HCT116 (cell line): ENCODE results near the gene P4HB. TPM values are rescaled to one million over a fixed set of nuclear protein-coding genes. Genes with fewer than 3 reads are reported as not detected.

Source experiments
- ATAC-seq: fragments of 200-7000 bp; cut with Tn5 transposase; 2 replicates; pipeline ENCODE4 v1.9.1; 2020; ENCODE audit warnings: mild to moderate bottlenecking, moderate library complexity
- BruUV-seq: library from RNA; stranded (reverse); fragments of 400-500 nt; replicated peaks from 2 replicates; lab custom pipeline; 2021; lab: Mats Ljungman, UMichigan
- CTCF ChIA-PET: fragments of 300-600 bp; sonication (Branson Sonifier 250); formaldehyde crosslinking; loops from one replicate; lab custom pipeline; 2021; ENCODE audit warnings: antibody characterized with exemption; lab: Charles Lee
- POLR2A ChIA-PET: fragments of 300-600, 350-600 bp; sonication (Branson Sonifier 250); formaldehyde crosslinking; loops from one replicate; lab custom pipeline; 2021; ENCODE audit warnings: antibody characterized with exemption; lab: Charles Lee
- RAD21 ChIA-PET, 2 experiments: fragments of 300-600 bp; sonication (Branson Sonifier 250); formaldehyde crosslinking; loops; one replicate each; lab custom pipeline; 2023; ENCODE audit warnings: low total read pairs in 2 of 2; ENCODE audit not compliant: uncharacterized antibody in 2 of 2, unreplicated experiment in 2 of 2, low non-redundant PET in 1 of 2; lab: Charles Lee
- DNase-seq: peaks from one replicate; pipeline ENCODE4 v3.0.0-alpha.2; 2010; ENCODE audit warnings: low read depth, low spot score
- H2AFZ ChIP-seq: fragments of 200-600 bp; shearing (Covaris generic), sonication (generic); 2 replicates; pipeline ENCODE4 v1.6.1; 2017; ENCODE audit warnings: low read depth, mixed run types, mixed read lengths, antibody characterized with exemption, low read length; ENCODE audit not compliant: poor library complexity, severe bottlenecking
- H3K27ac ChIP-seq: 2 replicates; pipeline ENCODE4 v1.5.1; 2012; ENCODE audit warnings: low read depth, low read length
- H3K27me3 ChIP-seq: fragments of 200-600 bp; sonication (generic); 2 replicates; pipeline ENCODE4 v1.6.1; 2016; ENCODE audit warnings: mixed run types, low read length, mixed read lengths; ENCODE audit not compliant: insufficient read depth
- H3K36me3 ChIP-seq, 2 experiments: fragments of 200-500 bp in 1 of 2; fragments of 200-600 bp in 1 of 2; sonication (Bioruptor generic) in 1 of 2; sonication (generic) in 1 of 2; 2 replicates each; pipeline versions ENCODE4 v1.5.1 to v1.6.1; 2014 to 2016; ENCODE audit warnings: low read length in 2 of 2, inconsistent platforms in 1 of 2, mixed read lengths in 1 of 2, mixed run types in 1 of 2; ENCODE audit not compliant: insufficient read depth in 2 of 2, control insufficient read depth in 1 of 2
- H3K4me1 ChIP-seq, 2 experiments: fragments of 200-600 bp in 1 of 2; sonication (generic) in 1 of 2; 2 replicates each; pipeline versions ENCODE4 v1.5.1 to v1.6.1; 2012 to 2017; ENCODE audit warnings: low read length in 2 of 2, inconsistent platforms in 1 of 2, mild to moderate bottlenecking in 1 of 2, mixed read lengths in 1 of 2, mixed run types in 1 of 2, moderate library complexity in 1 of 2; ENCODE audit not compliant: insufficient read depth in 2 of 2, control insufficient read depth in 1 of 2
- H3K4me2 ChIP-seq: fragments of 200-600 bp; sonication (generic); 2 replicates; pipeline ENCODE4 v1.6.1; 2017; ENCODE audit warnings: mixed run types, low read length, mixed read lengths
- H3K4me3 ChIP-seq, 2 experiments: fragments of 200-600 bp in 1 of 2; sonication (generic) in 1 of 2; replicated peaks in 1 of 2; 2 replicates each; pipeline ENCODE4 v1.5.1; 2011 to 2016; ENCODE audit warnings: low read length in 2 of 2, control low read depth in 1 of 2, low read depth in 1 of 2, mild to moderate bottlenecking in 1 of 2, mixed read lengths in 1 of 2, mixed run types in 1 of 2
- H3K79me2 ChIP-seq: fragments of 200-600 bp; sonication (generic); 2 replicates; pipeline ENCODE4 v1.6.1; 2017; ENCODE audit warnings: mild to moderate bottlenecking, mixed run types, low read length, moderate library complexity, mixed read lengths; ENCODE audit not compliant: insufficient read depth
- H3K9ac ChIP-seq: fragments of 200-600 bp; sonication (generic); 2 replicates; pipeline ENCODE4 v1.6.1; 2016; ENCODE audit warnings: low read length, mixed read lengths
- H3K9me2 ChIP-seq: fragments of 200-600 bp; sonication (generic), shearing (Covaris generic); 2 replicates; pipeline ENCODE4 v1.6.1; 2017; ENCODE audit warnings: mixed run types, mild to moderate bottlenecking, moderate library complexity; ENCODE audit not compliant: insufficient read depth
- H3K9me3 ChIP-seq, 2 experiments: fragments of 200-500 bp in 1 of 2; fragments of 200-600 bp in 1 of 2; sonication (Bioruptor generic) in 1 of 2; sonication (generic) in 1 of 2; 2 replicates each; pipeline ENCODE4 v1.6.1; 2014 to 2017; ENCODE audit warnings: low read length in 2 of 2, mixed read lengths in 2 of 2, inconsistent platforms in 1 of 2, low read depth in 1 of 2, mild to moderate bottlenecking in 1 of 2, mixed run types in 1 of 2, moderate library complexity in 1 of 2; ENCODE audit not compliant: control insufficient read depth in 1 of 2, insufficient read depth in 1 of 2
- H4K20me1 ChIP-seq: fragments of 200-600 bp; sonication (generic), shearing (Covaris generic); 2 replicates; pipeline ENCODE4 v1.6.1; 2017; ENCODE audit warnings: mixed run types, mild to moderate bottlenecking, moderate library complexity; ENCODE audit not compliant: insufficient read depth
- CEBPB ChIP-seq: IDR thresholded peaks from 2 replicates; pipeline ENCODE4 v1.6.1; 2012; ENCODE audit warnings: low read depth
- EGR1 ChIP-seq: IDR thresholded peaks from 2 replicates; pipeline ENCODE4 v1.6.1; 2012; ENCODE audit warnings: low read depth
- EZH2phosphoT487 ChIP-seq: fragments of 200-600 bp; IDR thresholded peaks from 2 replicates; pipeline ENCODE4 v1.6.1; 2018; ENCODE audit warnings: antibody characterized with exemption, borderline replicate concordance
- POLR2AphosphoS5 ChIP-seq: IDR thresholded peaks from 2 replicates; pipeline ENCODE4 v1.6.1; 2011; ENCODE audit warnings: mild to moderate bottlenecking, low read depth, low read length, moderate library complexity
- ZFX ChIP-seq: fragments of 450-650 bp; IDR thresholded peaks from 2 replicates; pipeline ENCODE4 v1.6.1; 2017
- intact Hi-C: fragments of 100-400 bp; cut with micrococcal nuclease; formaldehyde crosslinking; loops from 2 replicates; pipeline ENCODE4 v1.10.0; 2022
- total RNA-seq: library from RNA; stranded (reverse); gene quantifications from one replicate; pipeline ENCODE4 v1.2.1, GENCODE V29; 2021; ENCODE audit not compliant: unreplicated experiment
- TF ChIP-seq, protein P1 (sequence below): IDR thresholded peaks from 2 replicates; pipeline ENCODE4 v1.6.1; 2012

The P4HB gene
- total RNA-seq, 1 experiment from 2014 or later: 1,043 TPM

- TF ChIP-seq POLR2AphosphoS5: peak; percentile 74
- peak; percentile 96 for TF ChIP-seq EGR1
- TF ChIP-seq EZH2phosphoT487: no peak
- TF ChIP-seq, protein P1, sequence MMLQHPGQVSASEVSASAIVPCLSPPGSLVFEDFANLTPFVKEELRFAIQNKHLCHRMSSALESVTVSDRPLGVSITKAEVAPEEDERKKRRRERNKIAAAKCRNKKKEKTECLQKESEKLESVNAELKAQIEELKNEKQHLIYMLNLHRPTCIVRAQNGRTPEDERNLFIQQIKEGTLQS: no peak
Observed at GRCh38 chr17:81833160-81833920, 27.0 kb downstream of the P4HB start, which contains the start of gene MCRIP1 (continued).

GRCh38 chr17:81832608-81833159, 27.7 kb downstream of the P4HB start:
- Histone ChIP-seq H3K27me3 (no peaks in the 10 kb centered on the region), H3K36me3 (0 out of 4 replicates have a peak, but pooled peaks cover 0 to 7% of the 10 kb centered on the region in 2 experiments), H3K9me3 (no peaks in the 10 kb centered on the region), H3K4me2 (peak overlapping the region; percentile 97), H3K4me1 (peaks cover 17 to 32% of the 10 kb centered on the region in 2 experiments), H3K79me2 (peaks cover 15% of the 10 kb centered on the region), H3K9me2 (no peaks in the 10 kb centered on the region), H3K9ac (peak overlapping the region; percentile 86), H3K4me3 (peak overlapping the region; percentile 78 to 89), H2AFZ (no peak overlapping the region), H3K27ac (peak overlapping the region; percentile 93), H4K20me1 (no peaks in the 10 kb centered on the region)
- ATAC-seq (peak; percentile 34), DNase-seq (no peak)
- intact Hi-C loops: loop anchor here (2.0 kb wide), 1 partner anchor 28 kb away; the partner anchor contains the start of gene P4HB
- RAD21 ChIA-PET: interaction anchor here in 1 of 2 experiments (1.4 kb wide), 1 partner anchor 98 kb away, joined by 4 read pairs; no protein-coding TSS in a partner anchor
- TF ChIP-seq ZFX: peak; percentile 57; the same call in 1 of the 2 replicates
- no peak for TF ChIP-seq CEBPB
- BruUV-seq: no TSS peak
- POLR2A ChIA-PET: interaction anchor here (0.6 to 1.9 kb wide), 12 partner anchors 8 to 126 kb away, joined by 3 to 8 read pairs (median 3); no protein-coding TSS in a partner anchor
- CTCF ChIA-PET: interaction anchor here (2.1 kb wide), 1 partner anchor 11 kb away, joined by 10 read pairs; no protein-coding TSS in a partner anchor
